ES-I3 (cell line): ENCODE results near the gene YIF1A.

Experiments
- H3K36me3 ChIP-seq: 2 replicates; pipeline ENCODE4 v1.6.1; 2013; ENCODE audit warnings: mild to moderate bottlenecking, low read length, control low read depth, moderate library complexity; ENCODE audit not compliant: insufficient read depth
- H3K4me1 ChIP-seq: 2 replicates; pipeline ENCODE4 v1.6.1; 2013; ENCODE audit warnings: mild to moderate bottlenecking, control low read depth, low read length; ENCODE audit not compliant: insufficient read depth
- H3K9ac ChIP-seq: 2 replicates; pipeline ENCODE4 v1.6.1; 2013; ENCODE audit warnings: low read depth, mild to moderate bottlenecking, low read length, moderate library complexity
- H3K9me3 ChIP-seq: 2 replicates; pipeline ENCODE4 v1.6.1; 2013; ENCODE audit warnings: mild to moderate bottlenecking, low read length, moderate library complexity; ENCODE audit not compliant: control insufficient read depth, insufficient read depth

Gene YIF1A

GRCh38 chr11:66317723-66318599 lies 29.0 kb upstream of the YIF1A start:
- Histone ChIP-seq H3K9ac (peak overlapping the region; percentile 32; the same call in 1 of the 2 replicates), H3K36me3 (no peaks in the 10 kb centered on the region)

GRCh38 chr11:66317322-66317722 lies 28.4 kb upstream of the YIF1A start:
- Histone ChIP-seq H3K4me1 (peaks cover 23% of the 10 kb centered on the region), H3K9ac (peak overlapping the region; percentile 32), H3K9me3 (no peaks in the 10 kb centered on the region), H3K36me3 (no peaks in the 10 kb centered on the region)

More at GRCh38 chr11:66317723-66318599, 29.0 kb upstream of the YIF1A start:
- Histone ChIP-seq H3K9me3 (no peaks in the 10 kb centered on the region), H3K4me1 (peaks cover 23% of the 10 kb centered on the region)

GRCh38 chr11:66316849-66317251 lies 27.9 kb upstream of the YIF1A start, which contains the start of gene CD248:
TSS of gene CD248 (minus strand) at chr11:66317044. CDS start at chr11:66317027, 17 bp downstream.
- H3K36me3 ChIP-seq = no peaks in the 10 kb centered on the region
- peaks cover 23% of the 10 kb centered on the region for H3K4me1 ChIP-seq
- H3K9me3 ChIP-seq = no peaks in the 10 kb centered on the region
- peak within 1 kb of the TSS; percentile 32 for H3K9ac ChIP-seq

- no peaks in the 10 kb centered on the region for H3K9me3 ChIP-seq
- no peaks in the 10 kb centered on the region for H3K36me3 ChIP-seq
- peaks cover 25% of the 10 kb centered on the region for H3K4me1 ChIP-seq
- peak overlapping the region; percentile 31; the same call in 1 of the 2 replicates for H3K9ac ChIP-seq
These were observed 27.2 kb upstream of the YIF1A start for GRCh38 chr11:66315921-66316811.

GRCh38 chr11:66315498-66315885 lies 26.5 kb upstream of the YIF1A start:
- H3K36me3 ChIP-seq = no peaks in the 10 kb centered on the region
- no peaks in the 10 kb centered on the region for H3K9me3 ChIP-seq
- H3K4me1 ChIP-seq = peaks cover 27% of the 10 kb centered on the region
- H3K9ac ChIP-seq = no peak overlapping the region

- peaks cover 27% of the 10 kb centered on the region for H3K4me1 ChIP-seq
- no peak overlapping the region for H3K9ac ChIP-seq
- no peaks in the 10 kb centered on the region for H3K9me3 ChIP-seq
- no peaks in the 10 kb centered on the region for H3K36me3 ChIP-seq
These were observed 25.9 kb upstream of the YIF1A start for GRCh38 chr11:66314561-66315497.

GRCh38 chr11:66314186-66314501 lies 25.2 kb upstream of the YIF1A start:
- H3K4me1 ChIP-seq = peaks cover 27% of the 10 kb centered on the region
- H3K9ac ChIP-seq = peak overlapping the region; percentile 64; the same call in 1 of the 2 replicates
- no peaks in the 10 kb centered on the region for H3K9me3 ChIP-seq
- H3K36me3 ChIP-seq = no peaks in the 10 kb centered on the region

- H3K9ac ChIP-seq = peak overlapping the region; percentile 64; the same call in 1 of the 2 replicates
- H3K4me1 ChIP-seq = peaks cover 26% of the 10 kb centered on the region
- H3K9me3 ChIP-seq = no peaks in the 10 kb centered on the region
- no peaks in the 10 kb centered on the region for H3K36me3 ChIP-seq
These were observed 24.6 kb upstream of the YIF1A start for GRCh38 chr11:66313321-66314185.

GRCh38 chr11:66312549-66313320 lies 23.8 kb upstream of the YIF1A start:
- Histone ChIP-seq H3K9ac (peak overlapping the region; percentile 64; the same call in 1 of the 2 replicates), H3K9me3 (no peaks in the 10 kb centered on the region)

GRCh38 chr11:66311965-66312548 lies 23.1 kb upstream of the YIF1A start:
- H3K4me1 ChIP-seq = peaks cover 14% of the 10 kb centered on the region
- H3K9ac ChIP-seq = peak overlapping the region; percentile 63
- H3K36me3 ChIP-seq = no peaks in the 10 kb centered on the region

More at GRCh38 chr11:66312549-66313320, 23.8 kb upstream of the YIF1A start:
- Histone ChIP-seq H3K36me3 (no peaks in the 10 kb centered on the region), H3K4me1 (peaks cover 18% of the 10 kb centered on the region)

GRCh38 chr11:66311470-66311964 lies 22.6 kb upstream of the YIF1A start:
- Histone ChIP-seq H3K36me3 (no peaks in the 10 kb centered on the region), H3K4me1 (peaks cover 14% of the 10 kb centered on the region), H3K9ac (peak overlapping the region; percentile 63), H3K9me3 (no peaks in the 10 kb centered on the region)

More at GRCh38 chr11:66311965-66312548, 23.1 kb upstream of the YIF1A start:
- no peaks in the 10 kb centered on the region for H3K9me3 ChIP-seq
